IMR-90 (cell line): ENCODE data around the gene NEAT1. TPM values are rescaled to one million over a fixed set of nuclear protein-coding genes. Genes with fewer than 3 reads are reported as not detected.

ENCODE experiments used
- ATAC-seq: fragments of 200-7000 bp; cut with Tn5 transposase; 2 replicates; pipeline ENCODE4 v1.9.1; 2020; ENCODE audit warnings: low read depth, mild to moderate bottlenecking, moderate library complexity
- BruUV-seq: library from RNA; stranded (reverse); fragments of 400-500 nt; replicated peaks from 2 replicates; lab custom pipeline; 2021; lab: Mats Ljungman, UMichigan
- CTCF ChIA-PET: fragments of 300-600 bp; formaldehyde crosslinking; extraction: SDS; loops from one replicate; lab custom pipeline; 2021; ENCODE audit warnings: antibody characterized with exemption; lab: Yijun Ruan, JAX
- POLR2A ChIA-PET: fragments of 300-600 bp; sonication (Branson Sonifier 250); formaldehyde crosslinking; loops from one replicate; lab custom pipeline; 2022; ENCODE audit warnings: antibody characterized with exemption; ENCODE audit not compliant: unreplicated experiment; lab: Charles Lee
- DNase-seq: peaks from one replicate; pipeline ENCODE4 v3.0.0; 2013
- H2AFZ ChIP-seq: replicated peaks from 2 replicates; pipeline ENCODE3; 2013; ENCODE audit warnings: low read length, mild to moderate bottlenecking; ENCODE audit not compliant: poor library complexity
- H2AK5ac ChIP-seq: 2 replicates; pipeline ENCODE4 v1.6.1; 2013; ENCODE audit warnings: low read depth, low read length, inconsistent platforms
- H2AK9ac ChIP-seq: replicated peaks from 2 replicates; pipeline ENCODE3; 2013; ENCODE audit warnings: mild to moderate bottlenecking, low read depth, low read length, moderate library complexity; ENCODE audit not compliant: poor library complexity
- H2BK120ac ChIP-seq: 2 replicates; pipeline ENCODE4 v1.6.1; 2013; ENCODE audit warnings: low read depth, low read length, inconsistent platforms
- H2BK15ac ChIP-seq: 3 replicates; pipeline ENCODE4 v1.6.1; 2013; ENCODE audit warnings: low read depth, low read length, inconsistent platforms
- H2BK20ac ChIP-seq: 2 replicates; pipeline ENCODE4 v1.6.1; 2013; ENCODE audit warnings: low read depth, mild to moderate bottlenecking, inconsistent platforms, low read length, moderate library complexity
- H2BK5ac ChIP-seq: 2 replicates; pipeline ENCODE4 v1.6.1; 2013; ENCODE audit warnings: mild to moderate bottlenecking, low read depth, low read length, inconsistent platforms; ENCODE audit not compliant: poor library complexity, severe bottlenecking
- H3K14ac ChIP-seq: replicated peaks from 2 replicates; pipeline ENCODE4 v1.6.1; 2013; ENCODE audit warnings: low read depth, low read length, inconsistent platforms
- H3K18ac ChIP-seq: 2 replicates; pipeline ENCODE4 v1.6.1; 2013; ENCODE audit warnings: low read depth, low read length, control low read depth
- H3K23ac ChIP-seq: 2 replicates; pipeline ENCODE4 v1.6.1; 2013; ENCODE audit warnings: low read depth, low read length, inconsistent platforms
- H3K27ac ChIP-seq: 2 replicates; pipeline ENCODE4 v1.5.1; 2013; ENCODE audit warnings: mild to moderate bottlenecking, control low read depth, low read length; ENCODE audit not compliant: insufficient read depth
- H3K27me3 ChIP-seq: 2 replicates; pipeline ENCODE4 v1.6.1; 2013; ENCODE audit warnings: low read length; ENCODE audit not compliant: control insufficient read depth, insufficient read depth
- H3K36me3 ChIP-seq: 2 replicates; pipeline ENCODE4 v1.6.1; 2013; ENCODE audit warnings: low read length, mixed read lengths; ENCODE audit not compliant: control insufficient read depth, insufficient read depth
- H3K4ac ChIP-seq: 2 replicates; pipeline ENCODE4 v1.6.1; 2013; ENCODE audit warnings: low read depth, low read length, inconsistent platforms
- H3K4me1 ChIP-seq: 2 replicates; pipeline ENCODE4 v1.6.1; 2013; ENCODE audit warnings: low read length, mixed read lengths; ENCODE audit not compliant: control insufficient read depth, insufficient read depth
- H3K4me2 ChIP-seq: 2 replicates; pipeline ENCODE4 v1.6.1; 2013; ENCODE audit warnings: low read depth, mild to moderate bottlenecking, control low read depth, low read length, moderate library complexity
- H3K4me3 ChIP-seq: 2 replicates; pipeline ENCODE4 v1.5.1; 2013; ENCODE audit warnings: low read depth, mild to moderate bottlenecking, control low read depth, low read length, moderate library complexity; ENCODE audit not compliant: insufficient read depth
- H3K56ac ChIP-seq: 2 replicates; pipeline ENCODE4 v1.6.1; 2013; ENCODE audit warnings: low read length, inconsistent platforms; ENCODE audit not compliant: insufficient read depth; ENCODE audit errors: extremely low read depth
- H3K79me1 ChIP-seq, 2 experiments: 2 replicates each; pipeline ENCODE4 v1.6.1; 2013; ENCODE audit warnings: low read length in 2 of 2, inconsistent platforms in 1 of 2, low read depth in 1 of 2
- H3K9ac ChIP-seq: 2 replicates; pipeline ENCODE4 v1.6.1; 2013; ENCODE audit warnings: low read depth, low read length, control low read depth
- H3K9me1 ChIP-seq: 2 replicates; pipeline ENCODE4 v1.6.1; 2013; ENCODE audit warnings: low read length, inconsistent platforms; ENCODE audit not compliant: insufficient read depth
- H3K9me3 ChIP-seq: 2 replicates; pipeline ENCODE4 v1.6.1; 2013; ENCODE audit warnings: low read length; ENCODE audit not compliant: control insufficient read depth, insufficient read depth
- H4K20me1 ChIP-seq: 2 replicates; pipeline ENCODE4 v1.6.1; 2013; ENCODE audit warnings: low read length, inconsistent platforms; ENCODE audit not compliant: insufficient read depth
- H4K5ac ChIP-seq: 2 replicates; pipeline ENCODE4 v1.6.1; 2013; ENCODE audit warnings: mild to moderate bottlenecking, low read depth, low read length, control low read depth
- H4K8ac ChIP-seq, 2 experiments: 2 replicates each; pipeline ENCODE4 v1.6.1; 2013; ENCODE audit warnings: low read depth in 2 of 2, low read length in 2 of 2, control low read depth in 1 of 2, inconsistent platforms in 1 of 2
- H4K91ac ChIP-seq: 2 replicates; pipeline ENCODE4 v1.6.1; 2013; ENCODE audit warnings: low read depth, low read length, inconsistent platforms; ENCODE audit not compliant: insufficient read depth
- BHLHE40 ChIP-seq: fragments of 150-350 bp; IDR thresholded peaks from 2 replicates; pipeline ENCODE4 v1.6.1; 2016; ENCODE audit warnings: mild to moderate bottlenecking, low read depth, low read length
- CEBPB ChIP-seq: IDR thresholded peaks from 2 replicates; pipeline ENCODE4 v1.6.1; 2012; ENCODE audit warnings: low read depth, low read length, improper control_type of control experiment
- ELK1 ChIP-seq: fragments of 150-350 bp; IDR thresholded peaks from 2 replicates; pipeline ENCODE4 v1.6.1; 2016; ENCODE audit warnings: low read depth, mild to moderate bottlenecking, low read length, moderate library complexity, borderline replicate concordance
- FOS ChIP-seq: fragments of 150-350 bp; IDR thresholded peaks from 2 replicates; pipeline ENCODE4 v1.6.1; 2016; ENCODE audit warnings: low read depth, low read length
- MAZ ChIP-seq: IDR thresholded peaks from 2 replicates; pipeline ENCODE4 v1.6.1; 2012; ENCODE audit warnings: low read depth, mild to moderate bottlenecking, low read length, improper control_type of control experiment, moderate library complexity, borderline replicate concordance
- MXI1 ChIP-seq: IDR thresholded peaks from 2 replicates; pipeline ENCODE4 v1.6.1; 2012; ENCODE audit warnings: low read depth, mild to moderate bottlenecking, low read length, moderate library complexity, borderline replicate concordance
- POLR2A ChIP-seq: IDR thresholded peaks from 2 replicates; pipeline ENCODE4 v1.6.1; 2012; ENCODE audit warnings: mild to moderate bottlenecking, low read depth, low read length
- RAD21 ChIP-seq: IDR thresholded peaks from 2 replicates; pipeline ENCODE4 v1.6.1; 2012; ENCODE audit warnings: low read length, improper control_type of control experiment
- RCOR1 ChIP-seq: IDR thresholded peaks from 2 replicates; pipeline ENCODE4 v1.6.1; 2012; ENCODE audit warnings: mild to moderate bottlenecking, low read length, improper control_type of control experiment; ENCODE audit not compliant: insufficient replicate concordance
- RFX5 ChIP-seq: IDR thresholded peaks from 2 replicates; pipeline ENCODE4 v1.8.0; 2012; ENCODE audit warnings: low read depth, mild to moderate bottlenecking, low read length, moderate library complexity
- SMC3 ChIP-seq: fragments of 150-350 bp; IDR thresholded peaks from 2 replicates; pipeline ENCODE4 v1.6.1; 2016; ENCODE audit warnings: low read depth, mild to moderate bottlenecking, antibody characterized with exemption, low read length, moderate library complexity
- USF2 ChIP-seq: fragments of 150-350 bp; IDR thresholded peaks from 2 replicates; pipeline ENCODE4 v1.6.1; 2017; ENCODE audit warnings: mild to moderate bottlenecking, antibody characterized with exemption, low read length, low read depth
- WGBS, 2 experiments: methylation state at CpG; one replicate each; pipeline versions ENCODE4 v1.1.5 to v1.1.7; 2013; ENCODE audit warnings: missing lambda C conversion rate in 2 of 2; ENCODE audit not compliant: insufficient read length in 1 of 2; ENCODE audit errors: extremely low coverage in 2 of 2; 5-methylcytosine and 5-hydroxymethylcytosine counted together
- dilution Hi-C: fragments of 300-500 bp; cut with HindIII; formaldehyde crosslinking; loops from one replicate; pipeline ENCODE4 v1.14.3; 2018; ENCODE audit warnings: low sequenced_read_pairs; ENCODE audit not compliant: unreplicated experiment
- in situ Hi-C: fragments of 300-500 bp; cut with MboI; formaldehyde crosslinking; loops from 3 replicates; pipeline ENCODE4 v1.14.3; 2019; ENCODE audit warnings: low sequenced_read_pairs, inconsistent platforms, mixed read lengths
- intact Hi-C: fragments of 100-400 bp; cut with micrococcal nuclease; formaldehyde crosslinking; loops from 2 replicates; pipeline ENCODE4 v1.10.0; 2022
- polyA plus RNA-seq, 3 experiments: library from polyadenylated mRNA; depleted of rRNA; stranded (reverse); fragments of >200 nt; gene quantifications; 2 replicates each; pipeline ENCODE4 v1.2.3, GENCODE V29; 2012; ENCODE audit warnings: low replicate concordance in 1 of 3
- total RNA-seq: library from RNA; depleted of rRNA; stranded (reverse); fragments of >200 nt; gene quantifications from 2 replicates; pipeline ENCODE4 v1.2.3, GENCODE V29; 2012
- TF ChIP-seq, protein P1 (sequence below): conservative IDR thresholded peaks from 2 replicates; pipeline ENCODE4 v1.5.1; 2012; ENCODE audit warnings: mild to moderate bottlenecking, low read depth, low read length, improper control_type of control experiment

NEAT1 gene
- total and polyA plus RNA-seq, 2 of the 4 experiments (the other 2 are of a cell fraction): 30.1 to 114 TPM

GRCh38 chr11:65477149-65477965, 54.8 kb downstream of the NEAT1 start:
- Histone ChIP-seq H4K91ac (peak overlapping the region; percentile 100), H3K9me1 (peaks cover 3% of the 10 kb centered on the region), H3K4me3 (peak overlapping the region; percentile 73), H2AK5ac (peak overlapping the region; percentile 100), H3K14ac (peak overlapping the region; percentile 99), H3K9ac (peak overlapping the region; percentile 98), H3K36me3 (no peaks in the 10 kb centered on the region), H3K4me1 (peaks cover 22% of the 10 kb centered on the region), H2BK120ac (peak overlapping the region; percentile 94), H4K8ac (peak overlapping the region; percentile 99 to 100), H4K5ac (peak overlapping the region; percentile 98), H3K18ac (peak overlapping the region; percentile 92), H3K79me1 (peaks cover 7 to 70% of the 10 kb centered on the region in 2 experiments; a peak in 3 of 4 replicates), H3K27ac (peak overlapping the region; percentile 100), H4K20me1 (no peaks in the 10 kb centered on the region), H2BK5ac (peak overlapping the region; percentile 100), H3K27me3 (no peaks in the 10 kb centered on the region), H3K9me3 (no peaks in the 10 kb centered on the region), H3K56ac (peak overlapping the region; percentile 96), H3K4me2 (peak overlapping the region; percentile 96), H2BK20ac (peak overlapping the region; percentile 73), H2BK15ac (peak overlapping the region; percentile 100; the same call in 2 of the 3 replicates), H2AK9ac (peak overlapping the region; percentile 100), H2AFZ (peak overlapping the region; percentile 96), H3K23ac (peak overlapping the region; percentile 98), H3K4ac (peak overlapping the region; percentile 99)
- 0% methylated on average over 26 of the region's 60 CpGs; no CpG with 5 or more reads in 1 of the 2 experiments for whole genome bisulfite sequencing, 2 experiments
- ChIA-PET CTCF (no interaction called here), POLR2A (interaction anchor here (0.7 to 7.2 kb wide), 7 partner anchors 11 to 55 kb away, joined by 4 to 494 read pairs (median 22); partner anchors contain the start of genes MALAT1 and NEAT1)
- DNase-seq: peak; percentile 92
- peak; percentile 72 for ATAC-seq
- dilution Hi-C loops (no loop called here), in situ Hi-C loops (no loop called here), intact Hi-C loops (loop anchor here (1.0 kb wide), 1 partner anchor 15 kb away; no protein-coding TSS in a partner anchor)
- BruUV-seq: no TSS peak
- TF ChIP-seq POLR2A (peak; percentile 83), MXI1 (no peak), RCOR1 (no peak), CEBPB (peak; percentile 93), FOS (peak; percentile 82), SMC3 (peak; percentile 11; the same call in 1 of the 2 replicates), RFX5 (no peak), ELK1 (0 out of 2 replicates have a peak, but pooled peaks have one; percentile 17), MAZ (peak; percentile 75; the same call in 1 of the 2 replicates), RAD21 (no peak; the same call in 1 of the 2 replicates), USF2 (peak; percentile 98), BHLHE40 (peak; percentile 88)
- TF ChIP-seq, protein P1, sequence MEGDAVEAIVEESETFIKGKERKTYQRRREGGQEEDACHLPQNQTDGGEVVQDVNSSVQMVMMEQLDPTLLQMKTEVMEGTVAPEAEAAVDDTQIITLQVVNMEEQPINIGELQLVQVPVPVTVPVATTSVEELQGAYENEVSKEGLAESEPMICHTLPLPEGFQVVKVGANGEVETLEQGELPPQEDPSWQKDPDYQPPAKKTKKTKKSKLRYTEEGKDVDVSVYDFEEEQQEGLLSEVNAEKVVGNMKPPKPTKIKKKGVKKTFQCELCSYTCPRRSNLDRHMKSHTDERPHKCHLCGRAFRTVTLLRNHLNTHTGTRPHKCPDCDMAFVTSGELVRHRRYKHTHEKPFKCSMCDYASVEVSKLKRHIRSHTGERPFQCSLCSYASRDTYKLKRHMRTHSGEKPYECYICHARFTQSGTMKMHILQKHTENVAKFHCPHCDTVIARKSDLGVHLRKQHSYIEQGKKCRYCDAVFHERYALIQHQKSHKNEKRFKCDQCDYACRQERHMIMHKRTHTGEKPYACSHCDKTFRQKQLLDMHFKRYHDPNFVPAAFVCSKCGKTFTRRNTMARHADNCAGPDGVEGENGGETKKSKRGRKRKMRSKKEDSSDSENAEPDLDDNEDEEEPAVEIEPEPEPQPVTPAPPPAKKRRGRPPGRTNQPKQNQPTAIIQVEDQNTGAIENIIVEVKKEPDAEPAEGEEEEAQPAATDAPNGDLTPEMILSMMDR: no peak
